ENCODE data around the gene PTGFRN. TPM values are rescaled to one million over a fixed set of nuclear protein-coding genes. Genes with fewer than 3 reads are reported as not detected.
A peak's percentile ranks its signal among the peaks of the same experiment; 100 is the strongest.

The PTGFRN gene
- total and polyA plus RNA-seq, 9 donors, result 22.9 to 106 (median 65.8) TPM

DNA sequence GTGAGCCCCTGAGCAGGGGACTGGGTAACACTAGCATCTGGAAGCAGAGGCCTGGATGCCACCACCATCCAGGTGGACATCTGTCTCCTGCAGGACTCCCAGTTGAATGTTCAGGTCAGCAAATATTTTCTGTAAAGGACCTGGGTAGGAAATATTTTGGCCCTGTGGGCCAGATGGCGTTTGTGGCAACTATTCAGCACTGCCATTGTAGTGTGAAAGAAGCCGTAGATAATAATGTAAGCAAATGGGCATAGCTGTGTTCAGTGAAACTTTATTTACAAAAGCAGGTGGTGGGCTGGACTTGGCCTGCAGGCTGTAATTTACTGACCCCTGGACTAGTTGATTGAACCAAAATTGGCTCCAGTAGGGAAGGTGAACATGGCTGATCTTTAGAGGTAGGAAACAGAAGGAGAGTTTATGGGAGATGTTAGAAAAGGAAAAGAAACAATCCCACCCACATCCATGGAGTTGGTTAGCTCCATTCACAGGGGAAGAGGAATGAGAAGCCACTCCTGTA, 71.9 kb downstream of the PTGFRN start:
- no peaks in the 10 kb centered on the region for H3K27me3 ChIP-seq
- H3K36me3 ChIP-seq, result no peaks in the 10 kb centered on the region
- DNase-seq, result no peak
- H3K9me3 ChIP-seq, result no peaks in the 10 kb centered on the region
- WGBS, 3 donors, result 94 to 96% (median 96%) methylated on average over 2 of the region's 2 CpGs
- H3K27ac ChIP-seq, result no peak overlapping the region
- intact Hi-C loops (cut with DNase I), result no loop called here
- H3K4me1 ChIP-seq (ENCODE audit: insufficient read depth), result peaks cover 10% of the 10 kb centered on the region
- no peak overlapping the region for H3K4me3 ChIP-seq
- TF ChIP-seq, protein P1, sequence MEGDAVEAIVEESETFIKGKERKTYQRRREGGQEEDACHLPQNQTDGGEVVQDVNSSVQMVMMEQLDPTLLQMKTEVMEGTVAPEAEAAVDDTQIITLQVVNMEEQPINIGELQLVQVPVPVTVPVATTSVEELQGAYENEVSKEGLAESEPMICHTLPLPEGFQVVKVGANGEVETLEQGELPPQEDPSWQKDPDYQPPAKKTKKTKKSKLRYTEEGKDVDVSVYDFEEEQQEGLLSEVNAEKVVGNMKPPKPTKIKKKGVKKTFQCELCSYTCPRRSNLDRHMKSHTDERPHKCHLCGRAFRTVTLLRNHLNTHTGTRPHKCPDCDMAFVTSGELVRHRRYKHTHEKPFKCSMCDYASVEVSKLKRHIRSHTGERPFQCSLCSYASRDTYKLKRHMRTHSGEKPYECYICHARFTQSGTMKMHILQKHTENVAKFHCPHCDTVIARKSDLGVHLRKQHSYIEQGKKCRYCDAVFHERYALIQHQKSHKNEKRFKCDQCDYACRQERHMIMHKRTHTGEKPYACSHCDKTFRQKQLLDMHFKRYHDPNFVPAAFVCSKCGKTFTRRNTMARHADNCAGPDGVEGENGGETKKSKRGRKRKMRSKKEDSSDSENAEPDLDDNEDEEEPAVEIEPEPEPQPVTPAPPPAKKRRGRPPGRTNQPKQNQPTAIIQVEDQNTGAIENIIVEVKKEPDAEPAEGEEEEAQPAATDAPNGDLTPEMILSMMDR (IDR thresholded peaks at IDR 0.05), result no peak
- no peak for TF ChIP-seq EP300 (IDR thresholded peaks at IDR 0.05)
- TF ChIP-seq POLR2A (IDR thresholded peaks at IDR 0.05), result no peak

DNA sequence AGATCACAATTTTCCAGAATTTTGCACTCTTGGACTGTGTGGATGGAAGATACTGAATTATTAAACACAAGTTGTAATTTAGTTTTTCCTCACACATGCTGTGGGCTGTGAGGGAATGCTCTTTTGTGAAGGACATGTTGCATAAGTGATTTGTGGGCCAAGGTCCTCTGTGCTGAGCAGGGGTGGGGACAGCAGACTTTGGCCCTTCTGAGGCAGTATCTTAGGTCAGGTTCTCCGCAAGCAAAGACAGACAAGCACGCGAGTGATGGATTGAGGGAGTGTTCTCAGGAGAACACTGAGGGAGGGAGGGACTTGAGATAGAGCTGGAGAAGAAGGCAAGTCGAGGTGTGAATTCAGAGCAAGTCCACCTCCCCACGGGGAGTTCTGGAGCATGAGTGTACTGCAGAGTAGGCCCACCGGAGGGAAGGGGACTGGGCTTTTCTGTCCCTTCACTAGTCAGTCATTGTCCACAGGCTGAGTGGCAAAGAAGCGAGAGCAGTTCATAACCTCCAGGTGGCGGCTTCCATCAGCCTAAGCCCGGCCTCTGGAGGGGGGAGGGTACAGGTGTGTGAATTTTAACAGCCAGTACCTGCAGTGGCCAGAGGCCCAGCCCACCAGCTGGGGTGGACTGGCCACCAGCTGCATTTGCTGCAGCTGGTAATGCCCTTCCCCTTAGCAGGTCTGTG, 72.7 kb downstream of the PTGFRN start:
- Histone ChIP-seq H3K27ac (peak overlapping the region in 1 of 2 donors; percentile 1), H3K4me1 (ENCODE audit: insufficient read depth) (peaks cover 10% of the 10 kb centered on the region), H3K27me3 (no peaks in the 10 kb centered on the region), H3K9me3 (no peaks in the 10 kb centered on the region), H3K4me3 (no peak overlapping the region), H3K36me3 (no peaks in the 10 kb centered on the region)
- intact Hi-C loops (cut with DNase I), result no loop called here
- WGBS, 3 donors, result 82 to 86% (median 83%) methylated on average over 9 of the region's 9 CpGs
- TF ChIP-seq EP300 (IDR thresholded peaks at IDR 0.05) (no peak), POLR2A (IDR thresholded peaks at IDR 0.05) (no peak)
- TF ChIP-seq, protein P1 (IDR thresholded peaks at IDR 0.05), result no peak
- DNase-seq, result no peak

DNA sequence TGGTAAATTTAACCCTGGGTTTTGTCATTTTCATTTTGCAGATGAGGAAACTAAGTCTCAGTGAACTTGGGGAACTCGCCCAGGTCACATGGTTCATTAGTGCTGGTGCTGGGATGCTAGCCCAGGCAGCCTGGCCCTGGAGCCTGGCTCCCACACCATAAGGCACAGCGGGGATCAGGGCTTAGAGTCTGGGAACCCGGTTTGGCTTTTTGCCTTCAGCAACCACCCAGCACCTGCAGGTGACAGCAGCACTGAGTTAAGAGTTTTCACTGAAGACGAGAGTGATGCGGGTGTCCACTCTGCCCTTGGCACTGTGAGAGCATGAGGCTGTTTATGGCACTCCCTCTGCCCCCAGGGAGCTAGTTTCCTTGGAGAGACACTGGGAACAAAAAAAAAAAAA, 73.4 kb downstream of the PTGFRN start:
- Histone ChIP-seq H3K36me3 (no peaks in the 10 kb centered on the region), H3K27ac (peak overlapping the region in 1 of 2 donors; percentile 1), H3K27me3 (no peaks in the 10 kb centered on the region), H3K4me1 (ENCODE audit: insufficient read depth) (peaks cover 10% of the 10 kb centered on the region), H3K4me3 (no peak overlapping the region), H3K9me3 (no peaks in the 10 kb centered on the region)
- intact Hi-C loops (cut with DNase I), result no loop called here
- TF ChIP-seq POLR2A (IDR thresholded peaks at IDR 0.05) (no peak), EP300 (IDR thresholded peaks at IDR 0.05) (no peak)
- TF ChIP-seq, protein P1 (IDR thresholded peaks at IDR 0.05), result no peak
- WGBS, 3 donors, result 63 to 65% (median 63%) methylated on average over 5 of the region's 5 CpGs
- no peak for DNase-seq

DNA sequence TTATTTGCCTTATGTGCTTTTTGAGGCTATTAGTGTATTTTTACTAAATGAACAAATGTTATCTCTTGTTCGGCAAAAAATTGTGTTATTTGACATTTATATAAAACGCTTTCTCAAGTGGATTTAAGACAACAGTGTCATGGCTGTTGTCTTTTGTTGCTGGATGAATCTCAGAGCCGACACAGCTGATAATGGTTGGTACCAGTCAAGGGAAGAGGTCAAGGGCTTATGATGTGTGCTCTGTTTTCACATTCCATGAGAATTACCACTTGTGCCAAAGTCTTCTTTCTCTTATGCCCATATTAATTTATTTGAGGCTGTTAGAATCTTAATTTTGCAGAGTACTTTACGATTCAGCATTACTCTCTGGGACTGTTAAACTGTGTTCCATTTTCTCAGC, 74.0 kb downstream of the PTGFRN start:
- 9 to 21% (median 18%) methylated on average over 4 of the region's 4 CpGs for WGBS, 3 donors

More for the DNA sequence above, 74.0 kb downstream of the PTGFRN start:
- no peak for DNase-seq
- H3K4me3 ChIP-seq, result no peak overlapping the region
- H3K27ac ChIP-seq, result no peak overlapping the region
- H3K9me3 ChIP-seq, result no peaks in the 10 kb centered on the region
- H3K4me1 ChIP-seq (ENCODE audit: insufficient read depth), result peaks cover 10% of the 10 kb centered on the region
- intact Hi-C loops (cut with DNase I), result no loop called here
- TF ChIP-seq, protein P1 (IDR thresholded peaks at IDR 0.05), result no peak
- TF ChIP-seq EP300 (IDR thresholded peaks at IDR 0.05) (no peak), POLR2A (IDR thresholded peaks at IDR 0.05) (no peak)
- no peaks in the 10 kb centered on the region for H3K27me3 ChIP-seq
- H3K36me3 ChIP-seq, result no peaks in the 10 kb centered on the region
